HAP-1 (cell line): Measurements from ENCODE around the gene EPN3.

Source experiments
- DNase-seq, 2 experiments: peaks; one replicate each; pipeline ENCODE4 v3.0.0-alpha.2; 2016 to 2020; ENCODE audit warnings: low spot score in 2 of 2
- H3K27me3 ChIP-seq: fragments of 250-450 bp; sonication (Bioruptor Pico); 2 replicates; pipeline ENCODE4 v1.5.1; 2020; ENCODE audit warnings: low read depth, mild to moderate bottlenecking, moderate library complexity
- H3K36me3 ChIP-seq: fragments of 250-450 bp; sonication (Bioruptor Pico); replicated peaks from 2 replicates; pipeline ENCODE4 v1.5.1; 2020; ENCODE audit warnings: mild to moderate bottlenecking
- H3K4me1 ChIP-seq: fragments of 250-450 bp; sonication (Bioruptor Pico); 2 replicates; pipeline ENCODE4 v1.5.1; 2020; ENCODE audit warnings: mild to moderate bottlenecking
- H3K4me3 ChIP-seq: fragments of 250-450 bp; sonication (Bioruptor Pico); 2 replicates; pipeline ENCODE4 v1.5.1; 2020; ENCODE audit warnings: mild to moderate bottlenecking, moderate library complexity
- H3K9me3 ChIP-seq: fragments of 250-450 bp; sonication (Bioruptor Pico); 2 replicates; pipeline ENCODE4 v1.5.1; 2020; ENCODE audit warnings: mild to moderate bottlenecking, moderate library complexity
- in situ Hi-C: fragments of 300-500 bp; cut with MboI; formaldehyde crosslinking; loops from 3 replicates; pipeline ENCODE4 v1.14.3; 2020; ENCODE audit warnings: low sequenced_read_pairs, inconsistent platforms, mixed read lengths

EPN3 gene

GRCh38 chr17:50518384-50519023, 14.0 kb upstream of the EPN3 start:
- Histone ChIP-seq H3K4me3 (no peak overlapping the region), H3K9me3 (no peaks in the 10 kb centered on the region), H3K27me3 (no peaks in the 10 kb centered on the region), H3K36me3 (no peaks in the 10 kb centered on the region), H3K4me1 (peaks cover 4% of the 10 kb centered on the region)
- DNase-seq: no peak
- in situ Hi-C loops: no loop called here

- in situ Hi-C loops: no loop called here
- no peak for DNase-seq
- H3K36me3 ChIP-seq: no peaks in the 10 kb centered on the region
- H3K4me3 ChIP-seq: no peak overlapping the region
- H3K27me3 ChIP-seq: no peaks in the 10 kb centered on the region
- H3K4me1 ChIP-seq: peaks cover 4% of the 10 kb centered on the region
- H3K9me3 ChIP-seq: no peaks in the 10 kb centered on the region
These were observed 13.2 kb upstream of the EPN3 start for GRCh38 chr17:50519141-50519834.

- H3K4me3 ChIP-seq: no peak overlapping the region
- DNase-seq: no peak
- in situ Hi-C loops: no loop called here
- no peaks in the 10 kb centered on the region for H3K4me1 ChIP-seq
- no peaks in the 10 kb centered on the region for H3K36me3 ChIP-seq
- no peaks in the 10 kb centered on the region for H3K9me3 ChIP-seq
- H3K27me3 ChIP-seq: no peaks in the 10 kb centered on the region
These were observed 12.1 kb upstream of the EPN3 start for GRCh38 chr17:50520483-50520882.

- H3K27me3 ChIP-seq: no peaks in the 10 kb centered on the region
- DNase-seq: no peak
These were observed 11.0 kb upstream of the EPN3 start for GRCh38 chr17:50521514-50521913.

GRCh38 chr17:50522766-50523165, 9.8 kb upstream of the EPN3 start:
- in situ Hi-C loops: no loop called here
- H3K4me3 ChIP-seq: no peak overlapping the region
- H3K36me3 ChIP-seq: no peaks in the 10 kb centered on the region

More at GRCh38 chr17:50521514-50521913, 11.0 kb upstream of the EPN3 start:
- no peaks in the 10 kb centered on the region for H3K9me3 ChIP-seq
- in situ Hi-C loops: no loop called here
- no peaks in the 10 kb centered on the region for H3K4me1 ChIP-seq
- no peak overlapping the region for H3K4me3 ChIP-seq
- no peaks in the 10 kb centered on the region for H3K36me3 ChIP-seq

GRCh38 chr17:50523208-50523607, 9.3 kb upstream of the EPN3 start:
- in situ Hi-C loops: no loop called here
- Histone ChIP-seq H3K4me3 (no peak overlapping the region), H3K9me3 (no peaks in the 10 kb centered on the region), H3K36me3 (no peaks in the 10 kb centered on the region), H3K4me1 (no peaks in the 10 kb centered on the region), H3K27me3 (no peaks in the 10 kb centered on the region)
- no peak for DNase-seq

More at GRCh38 chr17:50522766-50523165, 9.8 kb upstream of the EPN3 start:
- Histone ChIP-seq H3K27me3 (no peaks in the 10 kb centered on the region), H3K4me1 (no peaks in the 10 kb centered on the region), H3K9me3 (no peaks in the 10 kb centered on the region)
- DNase-seq: no peak

GRCh38 chr17:50524838-50525237, 7.7 kb upstream of the EPN3 start:
- no peaks in the 10 kb centered on the region for H3K27me3 ChIP-seq
- no peaks in the 10 kb centered on the region for H3K36me3 ChIP-seq
- H3K4me1 ChIP-seq: no peaks in the 10 kb centered on the region
- H3K4me3 ChIP-seq: no peak overlapping the region
- DNase-seq: no peak
- no peaks in the 10 kb centered on the region for H3K9me3 ChIP-seq
- in situ Hi-C loops: no loop called here

GRCh38 chr17:50527155-50527762, 5.3 kb upstream of the EPN3 start:
- no peak overlapping the region for H3K4me3 ChIP-seq
- H3K36me3 ChIP-seq: no peaks in the 10 kb centered on the region
- H3K27me3 ChIP-seq: peaks cover 10% of the 10 kb centered on the region
- H3K9me3 ChIP-seq: no peaks in the 10 kb centered on the region
- in situ Hi-C loops: no loop called here
- no peak for DNase-seq
- H3K4me1 ChIP-seq: no peaks in the 10 kb centered on the region

- Histone ChIP-seq H3K9me3 (no peaks in the 10 kb centered on the region), H3K4me1 (no peaks in the 10 kb centered on the region), H3K27me3 (peaks cover 14% of the 10 kb centered on the region), H3K4me3 (no peak overlapping the region), H3K36me3 (no peaks in the 10 kb centered on the region)
- in situ Hi-C loops: no loop called here
- no peak for DNase-seq
These were observed 4.5 kb upstream of the EPN3 start for GRCh38 chr17:50527949-50528474.

GRCh38 chr17:50529849-50530248, 2.7 kb upstream of the EPN3 start:
- DNase-seq: no peak
- no peaks in the 10 kb centered on the region for H3K4me1 ChIP-seq
- peaks cover 14% of the 10 kb centered on the region for H3K27me3 ChIP-seq
- in situ Hi-C loops: no loop called here
- H3K9me3 ChIP-seq: no peaks in the 10 kb centered on the region
- H3K36me3 ChIP-seq: no peaks in the 10 kb centered on the region
- no peak overlapping the region for H3K4me3 ChIP-seq

GRCh38 chr17:50531428-50532025, 1.0 kb upstream of the EPN3 start:
- in situ Hi-C loops: no loop called here
- Histone ChIP-seq H3K9me3 (no peaks in the 10 kb centered on the region), H3K4me1 (no peaks in the 10 kb centered on the region), H3K36me3 (no peaks in the 10 kb centered on the region), H3K27me3 (peaks cover 14% of the 10 kb centered on the region), H3K4me3 (no peak overlapping the region)
- no peak for DNase-seq

GRCh38 chr17:50533185-50533584, 650 bp downstream of the EPN3 start:
- no peaks in the 10 kb centered on the region for H3K9me3 ChIP-seq
- no peaks in the 10 kb centered on the region for H3K36me3 ChIP-seq
- in situ Hi-C loops: no loop called here
- no peak for DNase-seq
- peaks cover 14% of the 10 kb centered on the region for H3K27me3 ChIP-seq
- H3K4me3 ChIP-seq: no peak overlapping the region
- no peaks in the 10 kb centered on the region for H3K4me1 ChIP-seq

- no peak for DNase-seq
- Histone ChIP-seq H3K4me1 (no peaks in the 10 kb centered on the region), H3K4me3 (no peak overlapping the region), H3K9me3 (no peaks in the 10 kb centered on the region), H3K27me3 (peaks cover 14% of the 10 kb centered on the region), H3K36me3 (no peaks in the 10 kb centered on the region)
- in situ Hi-C loops: no loop called here
These were observed 1.2 kb downstream of the EPN3 start for GRCh38 chr17:50533720-50534148.
